KG1 (cell line): ENCODE data around the gene ACTR5.
"Not testable (repeated sequence)": the region's sequence is repeated elsewhere in the genome, so short reads cannot be mapped to it uniquely, and the experiment has no call there.

Source experiments
- DNase-seq: peaks from one replicate; lab custom pipeline; 2025; lab: John Stamatoyannopoulos, UW

Gene ACTR5

DNA sequence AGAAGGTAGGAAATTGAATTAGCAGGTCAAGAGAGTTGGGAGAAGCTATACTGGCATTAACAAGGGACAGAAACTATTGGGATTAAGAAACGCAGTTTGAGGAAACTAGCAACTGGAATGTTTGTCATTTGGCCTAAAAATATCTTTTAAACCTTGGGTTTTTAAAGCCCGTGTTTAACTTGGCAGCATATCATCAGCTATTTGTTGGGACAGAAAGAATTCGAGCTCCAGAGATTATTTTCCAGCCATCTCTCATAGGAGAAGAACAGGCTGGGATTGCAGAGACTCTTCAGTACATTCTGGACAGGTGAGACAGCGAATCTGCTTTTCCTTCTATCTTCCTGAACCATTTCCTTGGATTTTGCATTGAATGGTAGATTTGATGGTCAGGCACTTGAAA is 17.8 kb downstream of the ACTR5 start:
- no peak for DNase-seq

DNA sequence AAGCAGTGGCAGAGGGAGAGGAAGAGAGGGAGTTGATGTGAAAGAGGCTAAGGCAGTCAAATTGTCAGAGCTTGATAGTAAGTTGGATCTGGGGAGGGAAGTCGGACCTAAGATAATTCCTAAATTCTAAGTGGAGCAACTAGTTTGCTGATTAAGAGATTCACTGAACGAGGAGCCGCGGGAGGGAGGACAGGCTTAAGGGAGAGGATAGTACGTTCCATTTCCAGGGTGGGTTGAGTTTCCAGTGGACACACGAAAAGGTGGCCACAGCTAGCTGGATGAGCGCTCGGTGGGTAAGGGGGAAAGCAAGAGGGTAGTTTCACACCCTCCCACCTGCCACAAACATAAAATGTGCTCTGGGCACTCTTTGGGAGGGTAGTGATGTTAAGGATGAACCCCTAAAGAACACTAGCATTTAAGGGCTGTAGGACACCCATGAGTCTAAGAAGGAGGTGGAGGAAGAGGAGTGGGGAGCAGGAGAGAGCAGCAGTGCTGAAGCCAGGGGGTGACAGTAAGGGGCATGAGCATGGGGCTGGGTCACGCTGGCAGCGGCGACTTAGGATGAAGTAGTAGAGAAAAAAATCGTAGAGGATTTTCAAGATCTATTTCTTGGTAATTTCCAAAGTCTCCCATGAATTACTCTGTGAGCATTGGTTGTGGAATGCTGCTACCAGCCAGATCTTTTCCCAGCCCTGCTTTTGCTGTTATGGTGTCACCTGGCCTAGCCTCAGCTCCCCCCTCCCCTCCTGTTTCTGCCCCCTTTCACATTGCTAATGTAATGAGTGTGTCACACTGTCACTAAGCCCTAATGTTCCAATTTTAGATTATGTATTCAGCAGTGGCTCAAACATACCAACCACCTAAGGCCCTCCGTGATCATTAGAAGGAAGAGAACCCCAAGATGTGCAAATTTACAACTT is 21.4 kb downstream of the ACTR5 start:
- no peak for DNase-seq

DNA sequence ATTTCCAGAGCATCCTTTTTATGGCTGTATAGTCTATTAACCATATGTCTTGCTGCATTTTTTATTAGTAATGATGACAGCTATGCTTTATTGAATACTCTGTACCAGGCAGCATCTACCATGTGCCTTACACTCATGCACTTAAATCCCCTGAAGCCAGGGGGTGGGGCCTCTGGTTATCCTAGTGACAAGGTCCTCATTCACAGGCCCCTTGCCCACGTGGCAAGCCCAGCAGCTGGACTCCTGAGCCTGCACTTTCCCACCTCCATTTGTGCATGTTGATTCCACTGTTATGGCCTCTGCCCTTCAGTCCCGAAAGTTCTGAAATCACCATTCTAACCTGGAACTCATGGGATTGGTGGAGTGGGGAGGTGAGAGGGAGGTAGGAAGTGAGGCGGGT is 22.3 kb downstream of the ACTR5 start:
- DNase-seq: no peak

DNA sequence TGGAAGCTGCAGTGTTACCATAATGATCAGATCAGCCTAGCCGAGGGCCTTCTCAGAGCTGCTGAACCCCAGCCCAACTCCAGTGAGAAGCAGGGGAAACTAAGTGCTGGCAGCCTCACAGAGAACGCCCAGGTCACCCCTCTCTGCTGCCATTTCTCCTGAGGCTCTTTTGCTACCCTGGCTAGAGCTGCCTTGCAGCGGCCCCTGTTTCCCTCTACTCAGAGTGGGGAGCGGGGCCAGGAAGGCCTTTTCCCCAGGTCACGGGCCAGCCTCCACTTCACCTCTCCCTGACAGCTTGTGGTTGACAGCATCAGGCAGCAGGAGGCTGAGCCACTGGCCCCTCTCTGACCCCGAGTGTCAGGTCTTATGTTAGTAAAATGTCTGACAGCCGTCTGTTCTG is 22.7 kb downstream of the ACTR5 start:
- DNase-seq: no peak

DNA sequence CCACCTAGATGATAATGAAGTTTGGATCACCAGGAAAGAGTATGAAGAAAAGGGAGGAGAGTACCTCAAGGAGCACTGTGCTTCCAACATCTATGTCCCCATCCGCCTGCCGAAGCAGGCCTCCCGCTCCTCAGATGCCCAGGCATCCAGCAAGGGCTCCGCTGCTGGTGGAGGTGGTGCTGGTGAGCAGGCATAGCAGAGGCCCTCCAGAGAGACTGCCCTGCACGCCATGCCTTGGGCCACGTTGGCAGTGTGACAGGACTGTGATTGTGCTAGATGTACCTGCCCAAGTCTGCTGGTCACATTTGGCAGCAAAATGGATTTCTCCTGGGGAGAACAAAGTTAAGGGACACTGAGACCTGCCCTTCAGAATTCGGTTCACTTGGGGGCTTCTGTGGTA is 23.4 kb downstream of the ACTR5 start:
- DNase-seq: no peak

DNA sequence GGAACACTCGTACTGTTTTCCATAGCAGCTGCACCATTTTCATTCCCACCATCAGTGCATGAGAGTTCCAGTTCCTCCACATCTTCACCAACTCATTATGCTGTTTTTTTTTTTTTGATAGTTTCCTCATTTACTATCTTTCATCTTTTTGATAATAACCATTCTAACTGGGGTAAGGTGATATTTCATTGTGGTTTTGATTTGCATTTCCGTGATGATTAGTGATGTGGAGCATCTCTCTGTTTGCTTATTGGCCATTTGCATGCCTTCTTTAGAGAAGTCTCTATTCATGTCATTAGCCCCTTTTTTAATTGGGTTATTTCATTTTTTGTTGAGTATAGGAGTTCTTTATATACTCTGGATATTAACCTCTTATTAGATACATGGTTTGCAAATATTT is 25.9 kb downstream of the ACTR5 start:
- no peak for DNase-seq

DNA sequence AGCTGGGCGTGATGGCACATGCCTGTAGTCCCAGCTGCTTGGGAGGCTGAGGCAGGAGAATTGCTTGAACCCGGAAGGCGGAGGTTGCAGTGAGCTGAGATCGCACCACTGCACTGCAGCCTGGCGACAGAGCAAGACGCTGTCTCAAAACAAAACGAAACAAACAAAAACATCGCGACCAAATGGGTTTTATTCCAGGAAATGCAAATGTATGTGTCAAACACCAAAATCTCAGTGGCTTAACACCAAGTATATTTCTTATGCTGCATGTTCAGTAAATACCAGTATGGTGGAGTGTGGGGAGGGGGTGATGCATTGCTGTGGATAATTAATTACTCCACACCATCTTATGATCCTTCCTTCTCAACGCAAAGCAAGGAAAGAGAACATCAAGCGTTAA is 28.1 kb downstream of the ACTR5 start:
- DNase-seq: no peak

DNA sequence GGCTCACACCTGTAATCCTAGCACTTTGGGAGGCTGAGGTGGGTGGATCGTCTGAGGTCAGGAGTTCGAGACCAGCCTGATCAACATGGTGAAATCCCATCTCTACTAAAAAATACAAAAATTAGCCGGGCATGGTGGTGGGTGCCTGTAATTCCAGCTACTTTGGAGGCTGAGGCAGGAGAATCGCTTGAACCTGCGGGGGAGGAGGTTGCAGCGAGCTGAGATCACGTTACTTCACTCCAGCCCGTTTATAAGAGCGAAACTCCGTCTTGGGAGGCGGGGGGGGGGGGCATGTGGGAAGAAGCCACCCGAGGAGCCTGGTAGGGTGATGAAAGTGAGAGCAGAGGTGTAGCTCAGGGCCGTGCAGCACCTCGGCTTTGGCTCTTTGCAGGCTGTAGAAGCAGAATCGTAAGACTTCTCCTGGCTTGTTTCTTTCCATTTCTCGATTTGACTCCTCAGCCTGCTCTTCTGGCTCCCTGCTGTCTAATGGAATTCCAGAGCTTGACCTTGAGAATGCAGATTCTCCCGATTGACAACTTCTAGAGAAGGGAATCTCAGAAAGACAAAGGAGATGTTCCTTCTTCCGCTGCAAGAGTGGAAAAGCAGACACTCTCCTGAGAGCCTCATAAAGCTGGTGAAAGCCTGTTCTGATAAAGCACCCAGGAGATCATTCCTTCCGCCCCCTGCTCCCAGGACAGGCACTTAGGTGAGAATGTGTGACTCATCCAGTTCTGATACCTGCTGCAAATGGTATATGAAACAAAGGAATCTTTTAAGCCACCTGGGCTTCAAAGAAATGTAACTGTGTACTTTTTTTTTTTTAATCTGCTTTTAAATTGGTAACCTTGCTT is 31.2 kb downstream of the ACTR5 start:
- DNase-seq: no peak

DNA sequence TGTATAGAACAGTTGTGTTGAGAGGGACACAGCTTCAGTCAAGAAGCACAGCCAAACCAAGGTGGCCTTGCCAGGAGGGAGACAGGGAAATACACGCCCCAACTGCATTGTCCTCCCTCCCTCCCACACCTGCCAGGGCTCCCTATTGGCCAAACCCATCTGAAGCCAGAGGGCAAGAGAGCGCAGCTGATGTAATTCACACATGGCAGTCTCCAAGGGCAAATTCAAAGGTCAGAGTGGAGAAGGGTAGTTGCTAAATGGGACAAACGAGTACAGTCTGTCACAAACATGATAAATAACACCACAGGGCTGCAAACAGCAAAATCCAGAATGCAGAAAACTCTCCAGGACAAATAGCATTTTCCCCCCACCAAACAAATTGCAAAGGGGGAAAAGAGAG is 34.0 kb downstream of the ACTR5 start:
- DNase-seq: no peak

DNA sequence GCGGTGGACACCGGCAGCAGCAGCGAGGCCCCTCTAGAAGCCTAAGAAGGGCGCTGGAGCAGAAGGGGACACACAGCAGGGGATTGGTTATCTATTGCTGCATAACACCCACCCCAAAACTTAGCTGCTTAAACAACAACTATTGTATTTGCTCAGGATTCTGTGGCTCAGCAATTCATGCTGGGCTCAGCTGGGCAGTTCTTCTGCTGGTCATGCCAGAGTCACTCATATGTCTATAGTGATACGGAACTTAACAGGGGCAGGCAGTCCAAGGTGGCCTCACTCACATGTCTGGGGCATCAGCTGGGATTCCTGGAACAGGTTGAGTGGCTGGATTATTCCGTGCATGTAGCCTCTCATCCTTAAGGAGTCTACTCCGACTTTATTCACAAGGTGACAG is 39.6 kb downstream of the ACTR5 start:
- no peak for DNase-seq

DNA sequence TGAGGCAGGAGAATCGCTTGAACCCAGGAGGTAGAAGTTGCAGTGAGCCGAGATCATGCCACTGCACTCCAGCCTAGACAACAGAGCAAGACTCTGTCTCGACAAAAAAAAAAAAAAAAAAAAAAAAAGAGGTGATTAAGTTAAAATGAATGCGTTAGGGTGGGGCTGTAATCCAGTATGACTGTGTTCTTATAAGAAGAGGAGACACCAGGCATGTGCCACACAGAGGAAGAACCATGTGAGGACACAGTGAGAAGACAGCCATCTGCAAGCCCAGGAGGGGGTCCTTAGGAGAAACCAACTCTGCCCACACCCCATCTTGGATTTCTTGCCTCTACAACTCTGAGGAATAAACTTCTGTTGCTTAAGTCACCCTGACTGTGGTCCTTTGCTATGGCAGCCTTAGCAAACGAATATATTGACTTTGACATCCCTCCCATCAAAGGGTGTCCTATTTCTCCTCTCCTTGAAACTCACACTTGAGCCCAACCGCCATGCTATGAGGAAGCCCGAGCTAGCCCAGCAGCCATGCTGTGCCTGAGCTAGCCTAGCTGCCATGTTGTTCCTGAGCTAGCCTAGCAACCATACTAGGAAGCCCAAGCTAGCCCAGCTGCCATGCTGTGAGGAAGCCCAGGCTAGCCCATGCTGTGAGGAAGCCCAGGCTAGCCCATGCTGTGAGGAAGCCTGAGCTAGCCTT is 41.4 kb downstream of the ACTR5 start:
- no peak for DNase-seq

DNA sequence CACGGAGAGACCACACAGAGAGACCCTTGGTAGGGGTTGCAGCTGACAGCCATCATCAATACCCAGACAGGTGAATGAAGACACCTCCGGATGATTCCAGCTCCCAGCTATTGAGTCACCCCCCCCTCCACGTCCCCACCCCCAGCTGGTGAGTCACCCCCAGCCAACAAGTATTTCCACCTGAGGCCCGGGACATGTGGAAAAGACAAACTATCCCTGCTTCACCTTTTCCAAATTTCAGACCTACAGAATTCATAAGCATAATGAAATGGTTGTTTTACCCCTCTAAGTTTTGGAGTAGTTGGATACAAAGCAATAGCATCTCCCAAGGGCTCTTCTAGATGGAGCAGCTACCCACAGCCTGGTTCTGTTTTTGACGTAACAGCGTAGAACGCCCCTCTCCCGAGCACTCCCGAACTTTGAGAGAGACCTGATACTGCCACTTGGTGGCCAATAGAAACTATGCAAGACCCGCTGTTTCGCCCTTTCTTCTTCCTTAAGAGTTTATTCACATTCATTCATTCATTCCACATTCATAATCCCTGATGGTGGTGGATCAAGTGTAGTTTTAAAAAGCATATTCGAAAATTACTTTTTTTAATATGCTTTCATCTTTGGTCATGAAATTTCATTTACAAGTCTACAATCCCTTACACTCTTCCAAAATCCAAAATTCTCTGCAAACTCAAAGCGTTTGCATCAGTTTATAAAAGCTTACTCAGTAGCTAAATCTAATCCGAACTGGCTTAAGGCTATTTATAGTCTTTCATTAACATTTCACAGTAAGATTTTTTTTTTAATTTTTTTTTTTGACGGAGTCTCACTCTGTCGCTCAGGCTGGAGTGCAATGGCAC is 42.2 kb downstream of the ACTR5 start:
- peak; percentile 13 for DNase-seq

DNA sequence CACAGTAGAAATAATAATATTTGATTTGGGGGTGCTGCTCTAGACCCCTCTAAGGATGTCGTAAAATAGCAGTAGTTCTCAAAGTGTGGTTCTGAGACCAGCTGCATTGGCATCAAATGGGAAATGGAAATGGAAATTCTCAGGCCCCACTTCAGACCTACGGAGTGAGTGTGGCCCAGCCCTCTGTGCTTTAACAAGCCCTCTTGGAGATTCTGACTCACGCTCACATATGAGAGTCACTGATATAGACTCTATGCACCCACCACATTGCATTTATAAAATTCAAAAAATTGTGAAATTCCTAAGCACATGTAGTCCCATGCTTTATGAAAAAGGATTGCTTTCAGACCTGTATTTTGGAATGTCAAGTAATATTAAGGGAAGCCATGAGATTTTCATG is 43.0 kb downstream of the ACTR5 start:
- no peak for DNase-seq

DNA sequence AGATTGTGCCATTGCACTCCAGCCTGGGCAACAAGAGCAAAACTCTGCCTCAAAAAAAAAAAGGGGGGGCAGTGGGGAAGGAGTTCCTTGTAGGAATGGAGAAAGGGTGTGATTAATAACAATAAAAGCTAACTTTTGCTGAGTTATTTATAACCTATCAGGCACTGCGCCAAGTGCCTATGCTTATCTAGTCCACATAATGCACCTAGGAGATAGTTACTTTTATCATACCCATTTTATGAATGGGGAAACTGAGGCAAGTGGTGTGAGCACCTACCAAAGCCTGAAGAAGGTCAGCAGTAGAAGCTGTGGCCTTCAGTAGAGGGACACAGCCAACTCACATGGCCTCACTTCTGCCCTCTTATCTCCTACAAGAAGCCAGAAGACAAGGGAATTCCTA is 43.7 kb downstream of the ACTR5 start:
- no peak for DNase-seq

DNA sequence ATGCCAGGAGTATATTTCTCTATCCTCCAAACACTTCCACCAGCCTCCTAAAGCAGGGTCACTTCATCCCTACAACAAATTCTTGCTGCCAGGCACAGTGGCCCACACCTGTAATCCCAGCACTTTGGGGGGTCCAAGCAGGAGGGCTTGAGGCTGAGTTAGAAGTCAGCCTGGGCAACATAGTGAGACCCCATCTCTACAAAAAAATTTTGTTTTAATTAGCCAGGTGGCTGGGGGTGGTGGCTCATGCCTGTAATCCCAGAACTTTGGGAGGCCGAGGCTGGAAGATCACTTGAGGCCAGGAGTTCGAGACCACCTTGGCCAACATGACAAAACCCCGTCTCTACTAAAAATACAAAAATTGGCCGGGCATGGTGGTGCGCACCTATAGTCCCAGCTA is 45.8 kb downstream of the ACTR5 start:
- DNase-seq: not testable (repeated sequence)

DNA sequence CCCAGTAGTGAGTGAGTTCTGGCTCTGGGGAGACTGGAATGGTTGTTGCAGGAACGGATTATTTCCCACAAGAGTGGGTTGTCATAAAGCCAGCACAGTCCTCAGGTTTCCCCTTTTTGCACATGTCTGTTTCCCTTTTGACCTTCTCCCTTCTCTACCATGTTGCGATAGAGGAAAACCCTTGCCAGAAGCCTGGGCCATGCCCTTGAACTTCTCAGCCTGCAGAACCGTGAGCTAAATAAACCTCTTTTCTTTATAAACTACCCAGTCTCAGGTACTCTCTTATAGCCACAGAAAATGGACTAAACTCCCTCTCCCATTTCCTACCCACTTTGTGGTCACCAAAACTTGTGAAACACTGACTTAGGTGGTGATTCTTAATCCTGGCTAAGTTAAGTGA is 50.0 kb downstream of the ACTR5 start:
- no peak for DNase-seq

DNA sequence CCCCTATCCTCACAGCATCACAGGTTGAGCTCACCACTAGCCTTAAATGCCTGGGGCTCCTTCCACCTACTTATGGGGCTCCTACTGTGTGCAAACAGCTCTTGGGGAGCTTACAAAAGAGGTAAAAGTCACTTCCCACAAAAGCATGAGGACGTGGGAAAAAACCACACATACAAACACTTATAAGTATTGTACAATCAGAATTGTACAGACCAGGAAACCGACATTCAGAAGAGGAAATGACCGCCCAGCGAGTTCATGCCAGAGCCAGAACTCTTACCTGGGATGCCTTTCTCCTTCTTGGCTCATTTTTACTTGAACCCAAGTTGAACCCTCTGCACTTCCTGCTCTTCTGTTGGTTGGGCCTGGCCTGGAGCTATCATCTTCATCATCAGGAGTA is 50.9 kb downstream of the ACTR5 start:
- peak; percentile 60 for DNase-seq

DNA sequence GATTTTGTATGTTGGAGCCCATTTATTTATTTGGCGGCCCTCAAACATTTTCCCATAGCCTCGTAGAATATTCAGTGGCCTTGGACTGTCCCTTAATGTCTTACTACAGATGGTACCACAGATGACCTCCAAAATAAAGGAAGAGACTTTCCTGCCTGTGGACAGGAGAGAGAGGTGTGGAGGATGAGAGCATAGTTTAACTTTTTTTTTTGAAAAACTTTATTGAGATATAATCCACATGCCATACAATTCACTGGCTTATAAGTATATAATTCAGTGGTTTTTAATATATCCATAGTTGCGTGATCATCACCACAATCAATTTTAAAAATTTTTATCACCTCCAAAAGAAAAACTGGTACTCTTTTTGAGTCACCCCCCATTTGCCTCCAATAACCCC is 52.6 kb downstream of the ACTR5 start:
- no peak for DNase-seq

DNA sequence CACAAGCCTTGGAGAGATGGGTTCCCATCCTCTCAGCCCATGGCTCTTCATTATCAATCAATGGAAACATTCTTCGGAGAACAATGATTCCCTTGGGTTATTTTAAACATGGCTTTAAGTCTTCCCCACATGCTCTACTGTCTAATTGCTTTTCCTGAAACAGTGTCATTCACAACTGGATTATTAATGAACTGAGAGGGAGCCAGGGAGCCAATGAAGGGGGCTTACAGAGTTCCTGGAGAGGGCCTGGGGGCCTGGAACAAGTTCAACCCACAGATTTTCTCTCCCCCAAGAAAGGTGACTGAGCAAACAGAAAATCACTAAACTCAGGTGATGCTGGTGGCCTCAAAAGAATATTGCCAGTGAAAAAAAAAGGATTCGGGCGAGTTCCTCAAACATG is 56.0 kb downstream of the ACTR5 start:
- DNase-seq: no peak

DNA sequence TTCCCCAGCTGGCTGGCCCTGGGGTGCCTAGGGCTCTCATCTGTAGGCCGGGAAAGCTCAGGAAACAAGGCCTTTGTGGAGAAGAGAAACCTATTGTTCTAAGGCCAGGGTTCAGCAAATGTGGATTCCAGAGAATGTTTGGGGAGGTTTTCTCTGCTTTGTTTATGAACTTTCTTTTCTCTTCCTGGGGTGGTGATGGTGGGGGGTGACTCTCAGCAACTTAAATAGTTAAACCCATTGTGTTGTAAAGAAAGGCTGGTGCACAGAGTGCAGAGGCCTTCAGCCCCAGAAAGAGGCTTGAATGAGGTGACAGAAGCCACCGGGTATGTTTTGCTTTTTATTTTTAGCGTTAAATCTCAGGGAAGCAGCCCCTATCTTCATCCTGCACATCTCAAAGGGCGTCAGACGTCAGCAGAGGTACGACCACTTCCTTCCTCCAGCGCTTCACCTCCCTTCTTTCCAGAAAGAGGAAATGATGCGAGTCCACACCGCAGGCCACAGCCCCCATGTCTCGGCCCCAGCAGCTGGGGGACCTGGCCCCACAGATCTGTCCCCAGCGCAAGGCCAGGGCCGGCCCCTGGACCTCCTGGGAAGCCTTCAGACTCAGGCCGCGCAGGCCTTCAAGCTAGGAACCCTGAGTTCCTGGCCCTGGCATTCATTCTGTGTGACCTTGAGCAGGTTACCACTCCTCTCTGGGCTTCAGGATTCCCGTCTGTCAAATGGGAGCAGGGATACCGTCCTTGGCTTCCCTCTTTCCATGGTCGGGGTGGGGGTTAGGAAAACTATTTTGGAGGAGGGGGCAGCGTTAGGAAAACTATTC is 56.6 kb downstream of the ACTR5 start:
- peak; percentile 84 for DNase-seq

DNA sequence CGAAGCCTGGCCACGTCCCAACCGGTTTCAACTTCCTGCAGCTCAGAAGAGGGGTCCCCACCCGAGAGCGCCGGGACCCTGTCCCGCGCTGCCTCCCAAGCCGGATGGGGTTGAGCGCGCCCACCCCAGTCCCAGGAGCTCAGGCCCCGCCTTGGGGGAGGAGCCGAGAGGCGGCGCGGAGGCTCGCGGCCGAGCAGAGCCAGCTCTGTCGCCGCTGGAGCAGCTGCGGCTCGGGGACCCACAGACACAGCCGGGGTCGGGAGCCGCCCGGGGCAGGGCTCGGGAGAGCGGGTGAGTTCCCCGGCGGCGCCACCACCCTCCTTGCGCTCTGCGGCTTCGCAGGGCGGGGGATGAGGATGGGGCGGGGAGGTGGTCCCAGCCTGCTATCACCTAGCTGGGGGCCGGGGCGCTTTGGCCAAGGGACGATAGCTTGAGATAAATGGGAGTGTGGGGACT is 57.3 kb downstream of the ACTR5 start, which contains the start of gene PPP1R16B:
Gene PPP1R16B (plus strand): TSS at position 196 of the 456 bp plus-strand sequence. CDS start 30,229 bp downstream, outside the sequence.
- DNase-seq: peak; percentile 75
